Lung (tissue), 12 donors: ENCODE measurements around the gene FAM209B. TPM values are rescaled to one million over a fixed set of nuclear protein-coding genes. Genes with fewer than 3 reads are reported as not detected.
"Not testable (repeated sequence)": the region's sequence is repeated elsewhere in the genome, so short reads cannot be mapped to it uniquely, and the experiment has no call there.

Experiments used
- ATAC-seq: fragments of 200-7000 bp; cut with Tn5 transposase; one replicate; pipeline ENCODE4 v1.9.1; 2020; ENCODE audit warnings: moderate number of reproducible peaks; ENCODE audit not compliant: insufficient read depth, low FRiP score
- DNase-seq, 3 donors: peaks; one replicate each; pipeline ENCODE4 v3.0.0-alpha.2; 2013 to 2017
- H3K27ac ChIP-seq, 2 donors: one replicate each; pipeline ENCODE4 v1.5.1; 2013; ENCODE audit warnings: mild to moderate bottlenecking in 2 of 2, moderate library complexity in 2 of 2, control low read depth in 1 of 2, inconsistent platforms in 1 of 2, low read depth in 1 of 2, low read length in 1 of 2
- H3K27me3 ChIP-seq, 3 donors: one replicate each; pipeline ENCODE4 v1.5.1; 2013; ENCODE audit warnings: low read length in 2 of 3; ENCODE audit not compliant: control insufficient read depth in 3 of 3, insufficient read depth in 3 of 3
- H3K36me3 ChIP-seq, 4 donors: one replicate each; pipeline ENCODE4 v1.5.1; 2013; ENCODE audit warnings: low read length in 4 of 4, mild to moderate bottlenecking in 1 of 4, moderate library complexity in 1 of 4; ENCODE audit not compliant: control insufficient read depth in 4 of 4, insufficient read depth in 4 of 4
- H3K4me1 ChIP-seq, 5 donors: one replicate each; pipeline ENCODE4 v1.5.1; 2013; ENCODE audit warnings: low read length in 5 of 5, mild to moderate bottlenecking in 2 of 5, moderate library complexity in 1 of 5; ENCODE audit not compliant: control insufficient read depth in 5 of 5, insufficient read depth in 5 of 5
- H3K4me3 ChIP-seq: one replicate; pipeline ENCODE4 v1.5.1; 2013; ENCODE audit warnings: mild to moderate bottlenecking, control low read depth, moderate library complexity
- H3K9ac ChIP-seq, 2 donors: one replicate each; pipeline ENCODE4 v1.5.1; 2013; ENCODE audit warnings: low read length in 2 of 2, control low read depth in 1 of 2; ENCODE audit not compliant: insufficient read depth in 1 of 2
- H3K9me3 ChIP-seq, 4 donors: one replicate each; pipeline ENCODE4 v1.5.1; 2013; ENCODE audit warnings: low read length in 3 of 4, mild to moderate bottlenecking in 1 of 4, moderate library complexity in 1 of 4; ENCODE audit not compliant: control insufficient read depth in 4 of 4, insufficient read depth in 3 of 4
- WGBS, 2 donors: extraction: QIAGEN DNeasy Blood & Tissue Kit; methylation state at CpG; one replicate each; pipeline ENCODE4 v1.1.7; 2013; 5-methylcytosine and 5-hydroxymethylcytosine counted together
- polyA plus RNA-seq, 2 donors: library from polyadenylated mRNA; stranded (reverse); fragments of 200-250 nt; gene quantifications; one replicate each; pipeline ENCODE4 v1.2.1, GENCODE V29; 2013
- total RNA-seq, 2 donors: library from RNA; depleted of rRNA in 1 of 2; stranded (reverse); fragments of >200 nt in 1 of 2; gene quantifications; one replicate each; pipeline ENCODE4 v1.2.1, GENCODE V29; 2014 to 2021
- TF ChIP-seq, protein P1 (sequence below): IDR thresholded peaks from 2 replicates; pipeline ENCODE4 v1.5.1; 2012; ENCODE audit warnings: mild to moderate bottlenecking; ENCODE audit errors: control extremely low read depth, extremely low read depth
- donor health status: control.
- donor health status: control.
- donor health status: Bipolar disorder and iron deficiency.
- donor health status: healthy.
- donor health status: DM: yes; HTN: yes; CAD: no.

The FAM209B gene
- total and polyA plus RNA-seq, 4 donors: 0.55 to 1.3 (median 0.64) TPM; not detected in 1

GRCh38 chr20:56518721-56519398 lies 14.2 kb upstream of the FAM209B start:
- H3K4me1 ChIP-seq: peaks cover 0 to 4% (median 0%) of the 10 kb centered on the region in 5 donors
- H3K4me3 ChIP-seq: no peak overlapping the region
- TF ChIP-seq, protein P1, sequence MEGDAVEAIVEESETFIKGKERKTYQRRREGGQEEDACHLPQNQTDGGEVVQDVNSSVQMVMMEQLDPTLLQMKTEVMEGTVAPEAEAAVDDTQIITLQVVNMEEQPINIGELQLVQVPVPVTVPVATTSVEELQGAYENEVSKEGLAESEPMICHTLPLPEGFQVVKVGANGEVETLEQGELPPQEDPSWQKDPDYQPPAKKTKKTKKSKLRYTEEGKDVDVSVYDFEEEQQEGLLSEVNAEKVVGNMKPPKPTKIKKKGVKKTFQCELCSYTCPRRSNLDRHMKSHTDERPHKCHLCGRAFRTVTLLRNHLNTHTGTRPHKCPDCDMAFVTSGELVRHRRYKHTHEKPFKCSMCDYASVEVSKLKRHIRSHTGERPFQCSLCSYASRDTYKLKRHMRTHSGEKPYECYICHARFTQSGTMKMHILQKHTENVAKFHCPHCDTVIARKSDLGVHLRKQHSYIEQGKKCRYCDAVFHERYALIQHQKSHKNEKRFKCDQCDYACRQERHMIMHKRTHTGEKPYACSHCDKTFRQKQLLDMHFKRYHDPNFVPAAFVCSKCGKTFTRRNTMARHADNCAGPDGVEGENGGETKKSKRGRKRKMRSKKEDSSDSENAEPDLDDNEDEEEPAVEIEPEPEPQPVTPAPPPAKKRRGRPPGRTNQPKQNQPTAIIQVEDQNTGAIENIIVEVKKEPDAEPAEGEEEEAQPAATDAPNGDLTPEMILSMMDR: no peak
- ATAC-seq (no peak), DNase-seq (no peak)
- H3K27ac ChIP-seq: no peak overlapping the region
- H3K27me3 ChIP-seq: no peaks in the 10 kb centered on the region
- H3K9me3 ChIP-seq: peaks cover 0 to 22% (median 7%) of the 10 kb centered on the region in 4 donors
- no peak overlapping the region for H3K9ac ChIP-seq
- WGBS, 2 donors: 95 to 98% methylated on average over 10 of the region's 10 CpGs
- peaks cover 26 to 39% (median 32%) of the 10 kb centered on the region in 4 donors for H3K36me3 ChIP-seq

- Histone ChIP-seq H3K9ac (no peak overlapping the region), H3K9me3 (peaks cover 0 to 22% (median 7%) of the 10 kb centered on the region in 4 donors), H3K27ac (no peak overlapping the region), H3K4me3 (no peak overlapping the region), H3K36me3 (peaks cover 26 to 37% (median 32%) of the 10 kb centered on the region in 4 donors), H3K4me1 (peaks cover 0 to 4% (median 0%) of the 10 kb centered on the region in 5 donors), H3K27me3 (no peaks in the 10 kb centered on the region)
- DNase-seq (no peak), ATAC-seq (no peak)
- WGBS, 2 donors: 98% methylated on average over 10 of the region's 10 CpGs
- TF ChIP-seq, protein P1: no peak
Observed at GRCh38 chr20:56519551-56519950, 13.5 kb upstream of the FAM209B start.

GRCh38 chr20:56520180-56520579 lies 12.9 kb upstream of the FAM209B start:
- WGBS, 2 donors: 98 to 99% methylated on average over 10 of the region's 10 CpGs
- TF ChIP-seq, protein P1: no peak
- Histone ChIP-seq H3K4me3 (no peak overlapping the region), H3K27ac (no peak overlapping the region), H3K27me3 (no peaks in the 10 kb centered on the region), H3K9ac (no peak overlapping the region), H3K4me1 (peaks cover 0 to 4% (median 0%) of the 10 kb centered on the region in 5 donors), H3K9me3 (peaks cover 0 to 22% (median 7%) of the 10 kb centered on the region in 4 donors), H3K36me3 (peaks cover 26 to 37% (median 32%) of the 10 kb centered on the region in 4 donors)
- no peak for ATAC-seq
- DNase-seq: no peak

DNA sequence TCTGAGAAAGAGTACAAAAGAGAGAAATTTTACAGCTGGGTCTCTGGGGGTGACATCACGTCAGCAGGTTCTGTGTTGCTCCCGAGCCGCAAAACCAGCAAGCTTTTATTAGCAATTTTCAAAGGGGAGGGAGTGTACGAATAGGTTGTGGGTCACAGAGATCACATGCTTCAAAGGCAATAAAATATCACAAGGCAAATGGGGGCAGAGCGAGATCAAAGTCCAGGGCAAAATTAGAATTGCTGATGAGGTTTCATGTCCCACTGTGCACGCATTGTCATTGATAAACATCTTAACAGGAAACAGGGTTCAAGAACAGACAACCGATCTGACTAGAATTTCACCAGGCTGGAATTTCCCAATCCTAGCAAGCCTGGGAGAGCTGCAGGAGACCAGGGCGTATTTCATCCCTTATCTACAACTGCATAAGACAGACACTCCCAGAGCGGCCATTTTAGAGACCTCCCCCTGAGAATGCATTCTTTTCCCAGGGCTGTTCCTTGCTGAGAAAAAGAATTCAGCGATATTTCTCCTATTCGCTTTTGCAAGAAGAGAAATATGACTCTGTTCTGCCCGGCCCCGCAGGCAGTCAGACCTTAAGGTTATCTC lies 12.2 kb upstream of the FAM209B start:
- H3K27ac ChIP-seq, H3K27me3 ChIP-seq, H3K4me3 ChIP-seq, ATAC-seq, H3K4me1 ChIP-seq, H3K9ac ChIP-seq, DNase-seq: not testable (repeated sequence)
- Histone ChIP-seq H3K9me3 (peaks cover 0 to 22% (median 7%) of the 10 kb centered on the region in 4 donors), H3K36me3 (peaks cover 26 to 37% (median 31%) of the 10 kb centered on the region in 4 donors)
- 92 to 94% methylated on average over 13 of the region's 13 CpGs for WGBS, 2 donors
